Measurements from ENCODE around the gene BBOX1.

DNA sequence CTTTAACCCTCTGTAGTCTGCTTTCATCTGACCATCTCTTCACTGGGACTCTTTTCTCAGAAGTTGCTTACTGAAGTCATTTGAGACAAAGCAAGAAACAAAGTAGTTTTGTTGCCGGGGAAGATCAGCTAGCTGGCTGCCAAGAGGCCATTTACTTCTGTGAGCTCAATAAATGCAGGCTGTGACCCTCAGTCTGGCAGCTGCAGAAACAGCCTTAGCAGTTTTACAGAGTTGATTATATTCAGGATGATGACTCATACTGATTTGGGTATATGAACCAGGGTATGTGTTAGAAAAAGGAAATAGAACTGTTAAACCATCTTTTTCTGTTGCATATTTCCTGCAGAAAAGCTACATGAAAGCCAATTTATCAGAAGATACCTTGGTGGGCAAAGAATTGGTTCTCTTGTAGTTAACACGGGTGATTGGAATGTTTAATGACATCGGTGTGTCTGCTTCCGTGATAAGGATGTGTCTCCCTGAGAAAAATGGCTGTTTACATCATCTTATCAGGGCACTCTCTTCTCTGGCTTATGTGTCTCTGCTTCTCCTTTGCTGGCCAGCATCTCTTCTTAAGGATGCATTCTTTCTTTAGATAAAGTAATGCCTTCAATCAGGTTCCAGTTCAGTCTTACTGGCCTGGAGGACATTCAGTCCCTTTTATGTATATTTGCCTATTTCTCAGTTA, 28.2 kb upstream of the BBOX1 start:
- no peak for TF ChIP-seq POLR2A (IDR thresholded peaks at IDR 0.05)
- TF ChIP-seq, protein P1, sequence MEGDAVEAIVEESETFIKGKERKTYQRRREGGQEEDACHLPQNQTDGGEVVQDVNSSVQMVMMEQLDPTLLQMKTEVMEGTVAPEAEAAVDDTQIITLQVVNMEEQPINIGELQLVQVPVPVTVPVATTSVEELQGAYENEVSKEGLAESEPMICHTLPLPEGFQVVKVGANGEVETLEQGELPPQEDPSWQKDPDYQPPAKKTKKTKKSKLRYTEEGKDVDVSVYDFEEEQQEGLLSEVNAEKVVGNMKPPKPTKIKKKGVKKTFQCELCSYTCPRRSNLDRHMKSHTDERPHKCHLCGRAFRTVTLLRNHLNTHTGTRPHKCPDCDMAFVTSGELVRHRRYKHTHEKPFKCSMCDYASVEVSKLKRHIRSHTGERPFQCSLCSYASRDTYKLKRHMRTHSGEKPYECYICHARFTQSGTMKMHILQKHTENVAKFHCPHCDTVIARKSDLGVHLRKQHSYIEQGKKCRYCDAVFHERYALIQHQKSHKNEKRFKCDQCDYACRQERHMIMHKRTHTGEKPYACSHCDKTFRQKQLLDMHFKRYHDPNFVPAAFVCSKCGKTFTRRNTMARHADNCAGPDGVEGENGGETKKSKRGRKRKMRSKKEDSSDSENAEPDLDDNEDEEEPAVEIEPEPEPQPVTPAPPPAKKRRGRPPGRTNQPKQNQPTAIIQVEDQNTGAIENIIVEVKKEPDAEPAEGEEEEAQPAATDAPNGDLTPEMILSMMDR (IDR thresholded peaks at IDR 0.05): no peak
